HCT116 (cell line): ENCODE measurements around the gene HAT1.

Source experiments
- CTCF ChIP-seq, 3 experiments: fragments of 200-600 bp in 1 of 3; sonication (generic) in 1 of 3; IDR thresholded peaks in 2 of 3; conservative IDR thresholded peaks in 1 of 3; 2 replicates each; pipeline ENCODE4 v1.5.1; 2012 to 2017; ENCODE audit warnings: low read depth in 2 of 3, low read length in 2 of 3, antibody characterized with exemption in 1 of 3, borderline replicate concordance in 1 of 3, control low read depth in 1 of 3, mild to moderate bottlenecking in 1 of 3, mixed read lengths in 1 of 3, mixed run types in 1 of 3, moderate library complexity in 1 of 3; ENCODE audit not compliant: insufficient read depth in 1 of 3
- EGR1 ChIP-seq: IDR thresholded peaks from 2 replicates; pipeline ENCODE4 v1.6.1; 2012; ENCODE audit warnings: low read depth
- ELF1 ChIP-seq: IDR thresholded peaks from 2 replicates; pipeline ENCODE4 v1.6.1; 2012; ENCODE audit warnings: low read depth, borderline replicate concordance
- EZH2 ChIP-seq: fragments of 200-600 bp; sonication (generic); IDR thresholded peaks from 2 replicates; pipeline ENCODE4 v1.6.1; 2017; ENCODE audit warnings: antibody characterized with exemption, mixed run types
- EZH2phosphoT487 ChIP-seq: fragments of 200-600 bp; IDR thresholded peaks from 2 replicates; pipeline ENCODE4 v1.6.1; 2018; ENCODE audit warnings: antibody characterized with exemption, borderline replicate concordance
- POLR2A ChIP-seq: IDR thresholded peaks from 2 replicates; pipeline ENCODE4 v1.7.0; 2011; ENCODE audit warnings: borderline replicate concordance; ENCODE audit not compliant: insufficient read depth, insufficient read length; ENCODE audit errors: extremely low read depth
- POLR2AphosphoS5 ChIP-seq: IDR thresholded peaks from 2 replicates; pipeline ENCODE4 v1.6.1; 2011; ENCODE audit warnings: mild to moderate bottlenecking, low read depth, low read length, moderate library complexity
- RAD21 ChIP-seq: IDR thresholded peaks from 2 replicates; pipeline ENCODE4 v1.6.1; 2012; ENCODE audit warnings: low read depth, mild to moderate bottlenecking
- SRF ChIP-seq: IDR thresholded peaks from 2 replicates; pipeline ENCODE4 v1.6.1; 2012; ENCODE audit warnings: low read depth
- YY1 ChIP-seq: IDR thresholded peaks from 2 replicates; pipeline ENCODE4 v1.6.1; 2011; ENCODE audit warnings: low read length, low read depth, moderate library complexity, mild to moderate bottlenecking; ENCODE audit not compliant: insufficient replicate concordance; ENCODE audit errors: extremely low read depth

- TF ChIP-seq ELF1, result no peak
- no peak for TF ChIP-seq CTCF (IDR thresholded peaks at IDR 0.05 in 2 of 3, conservative IDR thresholded peaks at IDR 0.05 in 1 of 3; ENCODE audit: borderline replicate concordance in 1 of 3, insufficient read depth in 1 of 3, low read depth in 2 of 3, low read length in 2 of 3)
- no peak for TF ChIP-seq POLR2AphosphoS5
- no peak for TF ChIP-seq RAD21
- TF ChIP-seq EZH2, result no peak
- no peak for TF ChIP-seq POLR2A
- TF ChIP-seq EGR1, result no peak
- TF ChIP-seq YY1, result no peak
- no peak for TF ChIP-seq SRF
- no peak for TF ChIP-seq EZH2phosphoT487
Observed at GRCh38 chr2:171910494-171910893, 11.8 kb upstream of the HAT1 start.
